ENCODE data around the gene TRAPPC12.
"Not testable (repeated sequence)": the region's sequence is repeated elsewhere in the genome, so short reads cannot be mapped to it uniquely, and the experiment has no call there.

The TRAPPC12 gene

GRCh38 chr2:3486047-3487027, 106.8 kb downstream of the TRAPPC12 start:
- no peak for DNase-seq (ENCODE audit: low spot score)

- no peak for DNase-seq (ENCODE audit: low spot score)
These were observed 107.5 kb downstream of the TRAPPC12 start for GRCh38 chr2:3487028-3487425.

- no peak for DNase-seq (ENCODE audit: low spot score)
These were observed 107.9 kb downstream of the TRAPPC12 start for GRCh38 chr2:3487432-3487831.

- DNase-seq (ENCODE audit: low spot score) = no peak
These were observed 108.6 kb downstream of the TRAPPC12 start for GRCh38 chr2:3488061-3488531.

- DNase-seq (ENCODE audit: low spot score) = no peak
These were observed 109.6 kb downstream of the TRAPPC12 start for GRCh38 chr2:3488855-3489763.

- no peak for DNase-seq (ENCODE audit: low spot score)
These were observed 110.2 kb downstream of the TRAPPC12 start for GRCh38 chr2:3489764-3490115.

- no peak for DNase-seq (ENCODE audit: low spot score)
These were observed 111.0 kb downstream of the TRAPPC12 start for GRCh38 chr2:3490191-3491170.

- no peak for DNase-seq (ENCODE audit: low spot score)
These were observed 111.8 kb downstream of the TRAPPC12 start for GRCh38 chr2:3491306-3491705.

GRCh38 chr2:3491716-3492474, 112.4 kb downstream of the TRAPPC12 start:
- DNase-seq (ENCODE audit: low spot score) = no peak

GRCh38 chr2:3492475-3492787, 112.9 kb downstream of the TRAPPC12 start:
- not testable (repeated sequence) for DNase-seq (ENCODE audit: low spot score)

GRCh38 chr2:3492951-3493614, 113.6 kb downstream of the TRAPPC12 start:
- DNase-seq (ENCODE audit: low spot score) = no peak

GRCh38 chr2:3493615-3494007, 114.1 kb downstream of the TRAPPC12 start:
- DNase-seq (ENCODE audit: low spot score) = no peak

GRCh38 chr2:3494984-3495666, 115.6 kb downstream of the TRAPPC12 start:
- DNase-seq (ENCODE audit: low spot score) = no peak

- not testable (repeated sequence) for DNase-seq (ENCODE audit: low spot score)
These were observed 117.2 kb downstream of the TRAPPC12 start for GRCh38 chr2:3496708-3497080.

GRCh38 chr2:3498783-3499394, 119.4 kb downstream of the TRAPPC12 start:
- no peak for DNase-seq (ENCODE audit: low spot score)

GRCh38 chr2:3500326-3500899, 120.9 kb downstream of the TRAPPC12 start:
- DNase-seq (ENCODE audit: low spot score) = no peak

GRCh38 chr2:3503046-3503445, 123.6 kb downstream of the TRAPPC12 start:
- no peak for DNase-seq (ENCODE audit: low spot score)

GRCh38 chr2:3503483-3503882, 124.0 kb downstream of the TRAPPC12 start:
- DNase-seq (ENCODE audit: low spot score) = no peak

- no peak for DNase-seq (ENCODE audit: low spot score)
These were observed 125.2 kb downstream of the TRAPPC12 start for GRCh38 chr2:3504741-3505140.
